IPS-18c (cell line): Measurements from ENCODE around the gene SGPP1.
A peak's percentile ranks its signal among the peaks of the same experiment; 100 is the strongest.
"Not testable (repeated sequence)": the region's sequence is repeated elsewhere in the genome, so short reads cannot be mapped to it uniquely, and the experiment has no call there.

Experiments used
- H3K4me3 ChIP-seq: 2 replicates; pipeline ENCODE4 v1.7.0; 2013; ENCODE audit warnings: low read depth, mild to moderate bottlenecking, low read length, moderate library complexity; ENCODE audit not compliant: insufficient read depth
- H3K9me3 ChIP-seq: one replicate; pipeline ENCODE4 v1.6.1; 2013; ENCODE audit warnings: mild to moderate bottlenecking, low read length, moderate library complexity; ENCODE audit not compliant: control insufficient read depth, insufficient read depth

Gene SGPP1

GRCh38 chr14:63727736-63728728, at the start of gene SGPP1:
Gene SGPP1 (minus strand): TSS chr14:63728065. CDS start chr14:63727944, 121 bp downstream.
- no peaks in the 10 kb centered on the region for H3K9me3 ChIP-seq
- peak within 1 kb of the TSS; percentile 64 for H3K4me3 ChIP-seq

- no peak overlapping the region for H3K4me3 ChIP-seq
- H3K9me3 ChIP-seq, result no peaks in the 10 kb centered on the region
These were observed 49.2 kb upstream of the SGPP1 start for GRCh38 chr14:63777024-63777423.

GRCh38 chr14:63773504-63773903, 45.6 kb upstream of the SGPP1 start:
- Histone ChIP-seq H3K4me3 (no peak overlapping the region), H3K9me3 (no peaks in the 10 kb centered on the region)

GRCh38 chr14:63770187-63770807, 42.4 kb upstream of the SGPP1 start:
- H3K9me3 ChIP-seq, result no peaks in the 10 kb centered on the region

GRCh38 chr14:63766611-63767010, 38.7 kb upstream of the SGPP1 start:
- Histone ChIP-seq H3K9me3 (no peaks in the 10 kb centered on the region), H3K4me3 (no peak overlapping the region)

More at GRCh38 chr14:63770187-63770807, 42.4 kb upstream of the SGPP1 start:
- no peak overlapping the region for H3K4me3 ChIP-seq

- no peak overlapping the region for H3K4me3 ChIP-seq
- H3K9me3 ChIP-seq, result no peaks in the 10 kb centered on the region
These were observed 36.8 kb upstream of the SGPP1 start for GRCh38 chr14:63764620-63765139.

GRCh38 chr14:63764103-63764502, 36.2 kb upstream of the SGPP1 start:
- no peaks in the 10 kb centered on the region for H3K9me3 ChIP-seq
- no peak overlapping the region for H3K4me3 ChIP-seq

GRCh38 chr14:63761351-63762117, 33.7 kb upstream of the SGPP1 start:
- H3K4me3 ChIP-seq, result no peak overlapping the region
- no peaks in the 10 kb centered on the region for H3K9me3 ChIP-seq

GRCh38 chr14:63760014-63760413, 32.1 kb upstream of the SGPP1 start:
- Histone ChIP-seq H3K4me3 (no peak overlapping the region), H3K9me3 (no peaks in the 10 kb centered on the region)

GRCh38 chr14:63759456-63759855, 31.6 kb upstream of the SGPP1 start:
- Histone ChIP-seq H3K9me3 (no peaks in the 10 kb centered on the region), H3K4me3 (no peak overlapping the region)

- Histone ChIP-seq H3K9me3 (no peaks in the 10 kb centered on the region), H3K4me3 (no peak overlapping the region)
These were observed 29.3 kb upstream of the SGPP1 start for GRCh38 chr14:63757211-63757610.

GRCh38 chr14:63752449-63753169, 24.7 kb upstream of the SGPP1 start:
- H3K9me3 ChIP-seq, result no peaks in the 10 kb centered on the region
- H3K4me3 ChIP-seq, result no peak overlapping the region

GRCh38 chr14:63751076-63751475, 23.2 kb upstream of the SGPP1 start:
- not testable (repeated sequence) for H3K9me3 ChIP-seq, H3K4me3 ChIP-seq

GRCh38 chr14:63747846-63748245, 20.0 kb upstream of the SGPP1 start:
- no peaks in the 10 kb centered on the region for H3K9me3 ChIP-seq
- H3K4me3 ChIP-seq, result no peak overlapping the region

GRCh38 chr14:63745858-63746425, 18.1 kb upstream of the SGPP1 start:
- no peaks in the 10 kb centered on the region for H3K9me3 ChIP-seq
- H3K4me3 ChIP-seq, result no peak overlapping the region

GRCh38 chr14:63745272-63745671, 17.4 kb upstream of the SGPP1 start:
- H3K4me3 ChIP-seq, result no peak overlapping the region
- H3K9me3 ChIP-seq, result no peaks in the 10 kb centered on the region
